CD14-positive monocyte (primary cell): ENCODE results near the gene GTF2I. TPM values are rescaled to one million over a fixed set of nuclear protein-coding genes. Genes with fewer than 3 reads are reported as not detected.
"Not testable (repeated sequence)": the region's sequence is repeated elsewhere in the genome, so short reads cannot be mapped to it uniquely, and the experiment has no call there.

Experiments used
- DNase-seq, 3 donors: peaks; one replicate each; pipeline ENCODE4 v3.0.0-alpha.2; 2011 to 2022
- H2AFZ ChIP-seq: 2 replicates; pipeline ENCODE4 v1.6.0; 2012; ENCODE audit warnings: mild to moderate bottlenecking, low read depth, low read length, inconsistent platforms; ENCODE audit not compliant: insufficient read depth, poor library complexity, severe bottlenecking
- H3K27ac ChIP-seq, 2 donors: 1 replicate in 1 of 2; 2 replicates in 1 of 2; pipeline ENCODE4 v1.5.1; 2012 to 2013; ENCODE audit warnings: low read length in 2 of 2, control low read depth in 1 of 2, inconsistent platforms in 1 of 2, low read depth in 1 of 2, mild to moderate bottlenecking in 1 of 2
- H3K27me3 ChIP-seq, 2 donors: one replicate each; pipeline versions ENCODE4 v1.6.0 to v1.6.1; 2011 to 2013; ENCODE audit warnings: low read length in 2 of 2; ENCODE audit not compliant: control insufficient read depth in 2 of 2, insufficient read depth in 2 of 2
- H3K36me3 ChIP-seq, 2 donors: replicated peaks in 1 of 2; 1 replicate in 1 of 2; 2 replicates in 1 of 2; pipeline versions ENCODE4 v1.5.1 to v1.6.1; 2012 to 2013; ENCODE audit warnings: low read length in 2 of 2, control low read depth in 1 of 2, inconsistent platforms in 1 of 2, mild to moderate bottlenecking in 1 of 2; ENCODE audit not compliant: insufficient read depth in 2 of 2, control insufficient read depth in 1 of 2
- H3K4me1 ChIP-seq, 2 donors: 1 replicate in 1 of 2; 2 replicates in 1 of 2; pipeline versions ENCODE4 v1.5.1 to v1.6.1; 2012 to 2013; ENCODE audit warnings: low read length in 2 of 2, control low read depth in 1 of 2, inconsistent platforms in 1 of 2, mild to moderate bottlenecking in 1 of 2, moderate library complexity in 1 of 2; ENCODE audit not compliant: insufficient read depth in 2 of 2, control insufficient read depth in 1 of 2
- H3K4me2 ChIP-seq: replicated peaks from 2 replicates; pipeline ENCODE3; 2012; ENCODE audit warnings: low read length, moderate library complexity, mild to moderate bottlenecking; ENCODE audit not compliant: poor library complexity, severe bottlenecking; ENCODE audit errors: extremely low read depth
- H3K4me3 ChIP-seq, 3 experiments: fragments of 200-600 bp in 1 of 3; sonication (generic) in 1 of 3; replicated peaks in 1 of 3; 1 replicate in 2 of 3; 2 replicates in 1 of 3; pipeline ENCODE4 v1.5.1; 2011 to 2013; ENCODE audit warnings: low read length in 3 of 3, mild to moderate bottlenecking in 3 of 3, control low read depth in 2 of 3, low read depth in 2 of 3, inconsistent platforms in 1 of 3, moderate library complexity in 1 of 3
- H3K79me2 ChIP-seq: 2 replicates; pipeline ENCODE4 v1.6.0; 2012; ENCODE audit warnings: mild to moderate bottlenecking, control low read depth, inconsistent platforms, low read length, moderate library complexity; ENCODE audit not compliant: insufficient read depth
- H3K9ac ChIP-seq: 2 replicates; pipeline ENCODE4 v1.6.0; 2017; ENCODE audit warnings: low read length, mild to moderate bottlenecking; ENCODE audit not compliant: insufficient read depth, poor library complexity, severe bottlenecking
- H3K9me3 ChIP-seq, 2 donors: replicated peaks in 1 of 2; 1 replicate in 1 of 2; 2 replicates in 1 of 2; pipeline versions ENCODE4 v1.5.1 to v1.6.1; 2012 to 2013; ENCODE audit warnings: low read length in 2 of 2, control low read depth in 1 of 2; ENCODE audit not compliant: control insufficient read depth in 1 of 2, insufficient read depth in 1 of 2
- H4K20me1 ChIP-seq: 2 replicates; pipeline ENCODE4 v1.6.0; 2012; ENCODE audit warnings: mild to moderate bottlenecking, low read length, control low read depth, moderate library complexity; ENCODE audit not compliant: insufficient read depth
- H3K27ac Mint-ChIP-seq, 7 donors: one replicate each; pipeline ENCODE4 v1.8.0; 2020; ENCODE audit warnings: mild to moderate bottlenecking in 7 of 7, mixed read lengths in 7 of 7, moderate library complexity in 6 of 7, inconsistent platforms in 2 of 7
- H3K27me3 Mint-ChIP-seq, 3 donors: one replicate each; pipeline ENCODE4 v1.8.0; 2021 to 2022; ENCODE audit warnings: low read depth in 3 of 3, mild to moderate bottlenecking in 3 of 3, mixed read lengths in 3 of 3, moderate library complexity in 3 of 3, inconsistent platforms in 1 of 3
- H3K36me3 Mint-ChIP-seq, 2 donors: one replicate each; pipeline ENCODE4 v1.8.0; 2020; ENCODE audit warnings: mixed read lengths in 2 of 2, inconsistent platforms in 1 of 2, mild to moderate bottlenecking in 1 of 2
- H3K4me1 Mint-ChIP-seq: one replicate; pipeline ENCODE4 v1.8.0; 2020; ENCODE audit warnings: mild to moderate bottlenecking, mixed read lengths
- H3K4me3 Mint-ChIP-seq, 2 donors: one replicate each; pipeline ENCODE4 v1.8.0; 2020; ENCODE audit warnings: mild to moderate bottlenecking in 2 of 2, mixed read lengths in 2 of 2, moderate library complexity in 1 of 2
- H3K9me3 Mint-ChIP-seq, 7 donors: one replicate each; pipeline ENCODE4 v1.8.0; 2020 to 2022; ENCODE audit warnings: mixed read lengths in 7 of 7, mild to moderate bottlenecking in 6 of 7, moderate library complexity in 6 of 7, inconsistent platforms in 2 of 7
- WGBS: methylation state at CpG from one replicate; pipeline ENCODE4 v1.1.5; 2013; ENCODE audit warnings: missing lambda C conversion rate; ENCODE audit not compliant: insufficient coverage; 5-methylcytosine and 5-hydroxymethylcytosine counted together
- intact Hi-C, 2 donors: fragments of 100-400 bp; cut with micrococcal nuclease; formaldehyde crosslinking; loops; one replicate each; pipeline versions ENCODE4 v1.15.0 to v1.15.1; 2023
- polyA plus RNA-seq, 3 donors: library from polyadenylated mRNA; depleted of rRNA in 1 of 3; unstranded in 2 of 3; stranded (reverse) in 1 of 3; fragments of 300-500 nt in 2 of 3; fragments of >200 nt in 1 of 3; fragmentation: Illumina TruSeq in 2 of 3; gene quantifications; 1 replicate in 2 of 3; 2 replicates in 1 of 3; pipeline ENCODE4 v1.2.3, GENCODE V29; 2012 to 2021

GTF2I gene
- polyA plus RNA-seq, 3 donors, result 20.9 to 87.8 (median 28.2) TPM

- DNase-seq, H3K36me3 ChIP-seq, H3K4me1 Mint-ChIP-seq, H4K20me1 ChIP-seq, H3K4me1 ChIP-seq, H3K27me3 ChIP-seq, H3K27ac Mint-ChIP-seq, H3K9me3 ChIP-seq, H3K79me2 ChIP-seq, H3K4me3 Mint-ChIP-seq, H3K4me2 ChIP-seq, H3K27me3 Mint-ChIP-seq, H3K4me3 ChIP-seq, H3K9ac ChIP-seq, intact Hi-C loops, H3K27ac ChIP-seq, H3K9me3 Mint-ChIP-seq, H2AFZ ChIP-seq, H3K36me3 Mint-ChIP-seq: not testable (repeated sequence)
- WGBS, result no CpG with 5 or more reads among the region's 7 CpGs
Measured at GRCh38 chr7:74758268-74758667, 100.8 kb downstream of the GTF2I start.

- H3K27me3 Mint-ChIP-seq, H3K36me3 Mint-ChIP-seq, H3K9me3 ChIP-seq, H3K27me3 ChIP-seq, H4K20me1 ChIP-seq, H3K4me3 Mint-ChIP-seq, H3K79me2 ChIP-seq, H3K27ac ChIP-seq, intact Hi-C loops, H3K4me1 ChIP-seq, H3K9me3 Mint-ChIP-seq, H3K36me3 ChIP-seq, H2AFZ ChIP-seq, H3K4me3 ChIP-seq, H3K4me1 Mint-ChIP-seq, H3K27ac Mint-ChIP-seq, H3K9ac ChIP-seq, H3K4me2 ChIP-seq, DNase-seq: not testable (repeated sequence)
- no CpG with 5 or more reads among the region's 3 CpGs for WGBS
Measured at GRCh38 chr7:74758982-74759381, 101.5 kb downstream of the GTF2I start.

GRCh38 chr7:74765205-74765918, 107.8 kb downstream of the GTF2I start:
- not testable (repeated sequence) for H3K27me3 Mint-ChIP-seq, H3K4me2 ChIP-seq

GRCh38 chr7:74766509-74766908, 109.0 kb downstream of the GTF2I start:
- H2AFZ ChIP-seq, H3K27me3 Mint-ChIP-seq, H3K4me3 ChIP-seq, H3K36me3 ChIP-seq, H3K27me3 ChIP-seq, H3K9me3 ChIP-seq, H3K4me2 ChIP-seq, H3K9ac ChIP-seq, H3K4me3 Mint-ChIP-seq, DNase-seq, H3K79me2 ChIP-seq, H3K9me3 Mint-ChIP-seq, H4K20me1 ChIP-seq, H3K27ac ChIP-seq, H3K36me3 Mint-ChIP-seq, intact Hi-C loops: not testable (repeated sequence)
- H3K27ac Mint-ChIP-seq, result peak overlapping the region in 5 of 7 donors; percentile 32 to 68 (median 38)
- peaks cover 9 to 13% of the 10 kb centered on the region in 2 donors for H3K4me1 ChIP-seq
- no CpG with 5 or more reads among the region's 7 CpGs for WGBS
- peaks cover 10% of the 10 kb centered on the region for H3K4me1 Mint-ChIP-seq

More at GRCh38 chr7:74765205-74765918, 107.8 kb downstream of the GTF2I start:
- H3K36me3 ChIP-seq, H3K27ac Mint-ChIP-seq, H4K20me1 ChIP-seq, H3K4me3 Mint-ChIP-seq, intact Hi-C loops, H3K4me3 ChIP-seq, H3K27me3 ChIP-seq, H3K36me3 Mint-ChIP-seq, H3K79me2 ChIP-seq, H3K9ac ChIP-seq, H2AFZ ChIP-seq, H3K27ac ChIP-seq, DNase-seq, H3K9me3 Mint-ChIP-seq, H3K9me3 ChIP-seq: not testable (repeated sequence)
- peaks cover 10% of the 10 kb centered on the region for H3K4me1 Mint-ChIP-seq
- peaks cover 9 to 13% of the 10 kb centered on the region in 2 donors for H3K4me1 ChIP-seq
- no CpG with 5 or more reads among the region's 17 CpGs for WGBS
